HG03342 (cell line): ENCODE results near the gene ACSF3.

ENCODE experiments used
- ATAC-seq: cut with Tn5 transposase; IDR thresholded peaks from one replicate; pipeline ENCODE4 v1.9.1; 2021; ENCODE audit warnings: mild to moderate bottlenecking, moderate library complexity; ENCODE audit not compliant: unreplicated experiment

ACSF3 gene

DNA sequence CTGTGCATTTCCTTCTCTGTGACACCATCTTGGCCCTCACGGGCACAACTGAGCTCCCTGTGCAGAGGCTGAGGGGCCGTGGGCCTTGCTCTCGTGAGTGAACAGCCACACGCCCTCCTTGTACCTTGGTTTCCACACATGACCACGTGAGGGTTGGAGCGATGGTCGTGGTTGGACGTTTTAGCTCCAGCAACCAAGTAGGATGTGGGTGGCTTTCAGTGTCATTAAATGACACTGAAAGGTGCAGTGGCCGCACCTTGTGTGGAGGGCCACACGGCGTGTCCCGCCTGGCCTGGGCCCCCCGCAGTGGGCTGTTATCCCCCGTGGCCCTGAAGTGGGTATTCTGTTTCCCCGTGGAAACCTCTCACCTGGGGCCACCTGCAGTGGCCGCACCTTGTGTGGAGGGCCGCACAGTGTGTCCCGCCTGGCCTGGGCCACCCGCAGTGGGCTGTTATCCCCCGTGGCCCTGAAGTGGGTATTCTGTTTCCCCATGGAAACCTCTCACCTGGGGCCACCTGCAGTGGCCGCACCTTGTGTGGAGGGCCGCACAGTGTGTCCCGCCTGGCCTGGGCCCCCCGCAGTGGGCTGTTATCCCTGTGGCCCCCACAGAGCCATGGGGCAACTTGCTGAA is 28.2 kb downstream of the ACSF3 start:
- ATAC-seq, result no peak

DNA sequence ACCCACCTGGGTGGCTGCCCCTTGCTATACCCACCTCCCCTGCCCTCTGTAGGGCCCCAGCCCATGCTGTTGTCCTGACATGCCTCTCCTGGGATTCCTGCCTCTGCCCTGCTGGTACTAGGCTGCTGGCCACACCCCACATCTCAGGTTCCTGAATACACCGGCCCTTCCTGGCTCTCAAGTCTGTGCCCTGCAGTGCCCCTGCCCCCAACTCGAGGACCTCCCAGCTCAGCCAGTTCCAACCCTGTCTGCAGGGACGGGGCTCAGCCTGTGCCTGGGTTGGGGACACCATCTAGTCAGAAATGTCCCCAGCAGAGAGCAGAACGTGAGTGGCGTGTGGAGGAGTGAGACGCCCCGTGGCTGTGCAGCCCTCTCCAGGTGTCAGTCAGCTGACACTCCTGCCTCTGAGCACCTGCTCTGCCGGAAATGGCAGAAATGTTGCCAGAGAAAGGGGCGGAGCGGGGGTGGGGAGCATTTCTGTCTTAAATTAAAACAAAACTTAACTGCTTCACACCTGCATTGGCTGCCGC is 28.7 kb downstream of the ACSF3 start:
- no peak for ATAC-seq

DNA sequence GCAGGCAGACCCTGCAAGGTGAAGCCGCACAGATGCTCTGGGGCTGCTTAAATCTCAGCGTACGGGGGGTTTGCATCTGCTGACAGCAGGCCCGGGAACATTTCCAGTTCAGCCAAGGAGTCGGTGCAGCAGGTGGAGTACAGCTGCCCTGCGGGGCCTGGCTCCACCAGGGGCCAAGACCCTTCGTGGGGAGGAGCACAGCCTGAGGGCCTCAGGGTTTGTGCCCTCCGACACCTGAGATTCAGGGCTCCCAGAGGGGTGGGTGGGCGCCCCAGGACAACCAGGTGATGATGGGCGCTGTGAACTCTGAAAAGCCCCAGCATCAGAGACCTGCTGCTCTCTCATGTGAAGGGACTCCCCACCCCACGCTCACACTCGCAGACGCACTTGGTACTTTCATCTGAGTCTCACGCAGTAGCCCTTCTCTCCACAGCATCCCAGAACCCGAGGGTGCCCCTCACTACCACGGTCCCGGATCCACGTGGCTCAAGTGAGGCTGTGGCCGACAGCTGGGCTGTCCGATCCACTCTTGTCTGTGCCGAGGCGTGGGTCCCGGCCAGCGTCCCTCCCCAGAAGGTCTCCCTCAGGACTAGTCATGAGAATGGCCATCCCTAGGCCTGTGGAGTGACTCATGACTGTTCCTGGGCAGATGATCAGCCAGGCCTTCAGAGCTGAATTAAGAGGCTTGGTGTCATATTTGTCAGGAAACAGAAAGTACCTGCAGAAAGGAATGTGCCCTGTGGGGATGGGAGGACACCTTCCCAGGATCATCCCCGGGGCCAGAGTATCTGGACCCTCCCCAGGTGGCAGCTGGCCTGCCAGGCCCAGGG is 29.6 kb downstream of the ACSF3 start:
- ATAC-seq, result no peak

DNA sequence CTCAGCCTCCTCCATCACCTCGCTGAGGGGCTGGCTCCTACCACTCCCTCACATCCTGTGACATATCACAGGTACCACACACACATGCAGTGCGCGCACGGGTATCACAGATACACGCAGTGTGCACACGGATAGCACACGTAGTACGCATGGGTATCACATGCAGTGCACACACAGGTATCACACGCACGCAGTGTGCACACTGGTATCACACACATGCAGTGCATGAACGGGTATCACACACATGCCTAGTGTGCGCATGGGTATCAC is 30.1 kb downstream of the ACSF3 start:
- no peak for ATAC-seq

DNA sequence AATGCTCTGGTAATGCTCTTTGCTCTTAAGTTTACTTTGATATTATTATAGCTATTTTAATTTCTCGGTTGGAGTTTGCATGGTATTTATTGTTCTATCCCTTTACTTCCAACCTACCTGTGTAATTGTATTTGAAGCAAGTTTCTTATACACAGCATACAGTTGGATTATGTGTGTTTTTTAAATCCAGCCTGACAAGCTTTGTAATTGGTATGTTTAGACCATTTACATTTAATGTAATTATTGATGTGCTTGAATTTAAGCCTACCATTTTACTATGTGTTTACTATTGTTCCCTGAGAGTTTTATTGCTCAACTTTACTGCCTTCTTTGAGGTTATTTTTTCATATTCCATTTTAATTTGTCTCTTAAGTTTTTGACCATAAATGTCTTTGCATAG is 35.7 kb downstream of the ACSF3 start:
- ATAC-seq, result no peak

DNA sequence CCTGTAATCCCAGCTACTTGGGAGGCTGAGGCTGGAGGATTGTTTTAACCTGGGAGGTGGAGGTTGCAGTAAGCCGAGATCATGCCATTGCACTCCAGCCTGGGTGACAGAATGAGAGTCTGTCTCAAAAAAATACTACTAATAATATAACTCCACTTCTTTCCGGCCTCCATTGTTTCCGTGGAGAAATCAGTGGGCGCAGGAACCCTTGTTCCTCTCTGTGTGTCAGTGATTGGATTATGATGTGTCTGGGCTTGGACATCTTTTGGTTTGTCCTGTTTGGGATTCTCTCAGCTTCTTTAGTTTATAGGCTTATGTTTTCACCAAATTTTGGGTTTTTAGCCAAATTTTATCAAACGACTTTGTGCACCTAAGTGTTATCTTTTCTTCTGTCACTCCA is 36.8 kb downstream of the ACSF3 start:
- no peak for ATAC-seq

DNA sequence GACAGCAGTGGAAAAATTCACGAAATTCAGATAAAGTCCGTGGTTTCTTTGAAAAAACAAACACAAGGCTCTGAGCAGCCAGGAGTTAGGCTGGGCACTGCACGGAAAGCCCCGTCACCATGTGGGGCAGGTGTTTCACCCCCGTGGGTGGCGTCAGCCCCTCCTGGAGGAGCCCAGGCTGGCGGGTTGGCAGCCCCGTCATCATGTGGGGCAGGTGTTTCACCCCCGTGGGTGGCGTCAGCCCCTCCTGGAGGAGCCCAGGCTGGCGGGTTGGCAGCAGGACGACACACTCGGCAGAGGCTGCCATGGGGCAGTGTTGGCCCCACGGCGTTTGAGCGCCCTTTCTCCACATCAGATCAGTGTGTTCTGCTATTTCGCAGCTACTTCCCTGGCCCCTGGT is 38.1 kb downstream of the ACSF3 start:
- ATAC-seq, result no peak

DNA sequence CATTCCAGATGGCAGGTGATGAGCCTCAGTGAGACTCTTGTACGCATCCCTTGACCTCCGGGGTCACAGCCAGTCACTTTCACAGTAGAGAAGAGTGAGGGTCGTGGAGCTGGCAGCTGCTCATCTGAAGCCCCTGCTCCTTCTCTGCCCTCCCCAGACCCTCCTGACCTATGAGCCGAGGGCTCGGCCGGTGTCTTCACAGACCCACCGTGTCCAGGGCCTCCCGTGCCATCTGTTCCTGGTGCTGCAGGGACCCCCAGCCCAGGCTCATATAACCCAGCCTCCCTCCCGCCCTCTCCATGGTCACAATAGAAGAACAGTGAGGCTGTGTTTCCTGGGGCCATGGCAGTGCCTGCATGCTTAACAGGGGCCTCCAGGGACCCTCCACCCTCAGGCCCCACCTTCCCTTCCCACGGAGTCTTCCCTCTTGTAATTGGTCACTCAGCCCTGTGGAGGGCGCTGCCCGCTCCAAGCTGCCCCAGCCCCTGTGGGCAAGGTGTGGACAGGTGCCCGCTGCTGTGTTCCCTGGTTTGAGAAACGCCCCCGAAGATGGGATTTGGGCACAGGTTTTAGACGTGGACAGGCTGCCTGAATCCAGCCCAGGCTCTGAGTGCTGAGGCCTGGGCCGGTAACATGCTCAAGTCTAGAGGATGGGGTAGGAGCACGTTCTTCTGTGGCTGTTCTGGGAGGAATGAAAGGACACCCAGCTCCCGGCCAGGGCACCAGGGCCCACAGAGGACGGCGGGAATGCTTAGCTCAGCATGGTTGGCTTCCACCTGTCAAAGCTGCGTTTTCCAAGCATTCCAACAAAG is 38.7 kb downstream of the ACSF3 start:
- ATAC-seq, result no peak

DNA sequence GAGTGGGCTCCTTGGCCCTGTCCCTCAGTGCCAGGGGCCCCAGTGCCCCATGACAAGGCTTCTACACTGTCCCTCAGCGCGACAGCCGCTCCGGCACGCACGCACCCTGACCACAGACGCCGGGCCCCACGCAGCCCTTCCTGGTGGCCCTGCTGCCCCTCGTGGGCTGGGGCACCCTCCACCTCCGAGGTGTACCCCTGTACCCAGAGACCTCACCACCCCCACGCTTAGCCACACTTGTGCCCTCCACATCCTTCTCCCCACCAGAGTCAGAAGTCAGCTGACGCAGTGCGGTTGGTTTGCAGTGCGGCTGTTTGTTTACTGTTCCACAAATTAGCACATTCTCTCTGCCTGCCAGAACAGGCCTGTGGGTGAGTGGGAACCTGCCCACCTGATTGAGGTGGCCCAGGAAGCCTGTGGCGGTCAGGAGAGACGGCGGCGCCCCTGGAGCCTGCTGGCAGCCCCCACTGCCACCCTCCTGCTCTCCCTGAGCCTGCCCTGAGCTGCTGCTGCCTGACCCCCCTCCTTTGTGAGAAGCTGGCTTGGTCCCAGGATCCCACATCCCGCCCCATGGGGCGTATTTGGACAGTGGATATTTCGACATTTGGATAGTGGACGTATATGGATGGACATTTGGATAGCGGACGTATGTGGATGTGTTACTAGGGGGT is 39.9 kb downstream of the ACSF3 start:
- ATAC-seq, result no peak

DNA sequence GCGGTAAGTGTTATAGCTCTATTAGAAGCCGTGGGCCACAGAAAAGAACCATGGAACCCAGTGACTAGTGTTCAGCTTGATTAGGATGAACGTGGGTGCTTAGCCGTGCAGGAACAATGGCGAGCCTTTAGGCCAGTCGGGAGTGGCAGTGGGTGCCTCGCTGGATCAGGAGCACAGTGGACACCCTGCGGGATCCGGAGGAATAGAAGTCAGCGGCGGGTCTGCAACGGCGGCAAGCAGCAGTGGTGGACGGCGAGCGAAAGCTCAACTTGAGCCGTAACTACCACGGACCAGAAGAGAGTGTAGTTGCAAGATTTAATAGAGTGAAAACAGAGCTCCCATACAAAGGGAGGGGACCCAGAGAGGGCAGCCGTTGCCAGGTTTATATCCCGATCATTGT is 40.6 kb downstream of the ACSF3 start:
- ATAC-seq, result no peak

DNA sequence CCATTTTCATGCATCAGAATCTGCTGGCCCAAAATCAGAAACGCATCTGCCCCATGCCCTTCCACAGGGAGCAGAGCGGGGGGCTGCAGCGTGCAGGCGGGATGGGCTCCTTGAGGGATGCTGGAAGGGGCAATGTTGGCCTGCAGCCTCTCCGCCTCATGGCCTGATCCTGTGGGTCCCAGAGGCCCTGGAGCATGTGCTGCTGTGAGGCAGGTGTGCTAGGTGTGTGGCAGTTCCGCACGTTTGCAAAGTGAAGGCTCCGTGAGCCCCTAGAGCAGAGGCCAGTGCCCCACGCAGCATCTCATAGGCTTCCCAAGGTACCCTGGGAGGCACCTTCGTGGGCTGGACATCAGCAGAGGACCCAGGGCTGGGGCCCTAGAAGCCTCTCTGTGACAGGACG is 41.5 kb downstream of the ACSF3 start:
- ATAC-seq, result no peak

DNA sequence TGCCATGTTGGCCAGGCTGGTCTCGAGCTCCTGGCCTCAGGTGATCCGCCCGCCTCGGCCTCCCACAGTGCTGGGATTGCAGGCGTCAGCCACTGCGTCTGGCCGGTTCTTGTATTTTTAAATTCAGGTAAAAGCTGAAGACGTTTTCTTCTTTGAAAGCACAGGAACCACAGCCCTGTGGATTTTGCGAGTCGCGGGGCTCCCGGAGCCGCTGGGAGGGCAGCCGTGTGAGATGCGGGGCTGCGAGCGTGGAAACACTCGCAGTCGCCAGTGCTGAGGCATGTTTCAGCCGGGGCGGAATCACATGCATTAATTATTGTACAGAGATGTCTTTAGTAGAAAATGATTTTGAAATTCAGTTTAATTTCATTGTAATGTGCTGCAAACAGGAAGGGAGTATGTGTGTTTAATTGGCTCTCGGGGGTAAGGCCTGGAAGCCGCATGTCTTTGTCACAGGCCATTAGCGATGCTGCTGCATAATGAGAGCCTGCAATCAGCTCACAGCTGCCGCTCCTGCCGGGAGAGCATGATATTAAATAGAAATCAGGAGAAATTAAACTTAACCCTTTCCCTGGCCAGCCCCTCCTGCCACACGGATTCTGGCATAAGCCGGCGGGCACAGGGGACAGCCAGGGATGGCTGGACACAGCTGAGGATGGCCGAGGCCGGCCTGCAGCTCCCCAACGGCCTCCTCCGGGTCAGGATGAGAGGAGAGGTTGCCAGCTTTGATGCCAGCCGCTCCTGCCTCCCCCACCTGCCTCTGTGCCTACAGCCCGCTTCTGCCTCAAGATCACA is 42.5 kb downstream of the ACSF3 start:
- ATAC-seq, result no peak

DNA sequence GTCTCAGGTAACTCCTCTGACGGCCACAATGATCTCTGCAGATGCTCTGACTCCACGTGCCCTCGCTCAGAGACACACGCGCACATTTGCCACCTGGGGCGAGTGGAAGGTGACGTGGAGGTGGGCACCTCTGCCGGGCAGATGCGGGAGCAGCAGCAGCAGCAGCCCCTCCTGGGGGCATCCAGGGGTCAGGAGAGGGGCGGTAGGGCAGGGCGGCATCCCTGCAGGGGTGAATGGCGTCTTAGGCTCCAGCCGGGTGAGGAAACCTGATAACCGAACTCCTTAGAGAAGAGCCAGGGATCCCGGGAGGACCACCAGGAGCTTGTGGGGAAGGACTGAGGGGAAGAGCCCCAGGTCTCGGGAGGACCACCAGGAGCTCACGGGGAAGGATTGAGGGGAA is 43.3 kb downstream of the ACSF3 start:
- ATAC-seq, result no peak

DNA sequence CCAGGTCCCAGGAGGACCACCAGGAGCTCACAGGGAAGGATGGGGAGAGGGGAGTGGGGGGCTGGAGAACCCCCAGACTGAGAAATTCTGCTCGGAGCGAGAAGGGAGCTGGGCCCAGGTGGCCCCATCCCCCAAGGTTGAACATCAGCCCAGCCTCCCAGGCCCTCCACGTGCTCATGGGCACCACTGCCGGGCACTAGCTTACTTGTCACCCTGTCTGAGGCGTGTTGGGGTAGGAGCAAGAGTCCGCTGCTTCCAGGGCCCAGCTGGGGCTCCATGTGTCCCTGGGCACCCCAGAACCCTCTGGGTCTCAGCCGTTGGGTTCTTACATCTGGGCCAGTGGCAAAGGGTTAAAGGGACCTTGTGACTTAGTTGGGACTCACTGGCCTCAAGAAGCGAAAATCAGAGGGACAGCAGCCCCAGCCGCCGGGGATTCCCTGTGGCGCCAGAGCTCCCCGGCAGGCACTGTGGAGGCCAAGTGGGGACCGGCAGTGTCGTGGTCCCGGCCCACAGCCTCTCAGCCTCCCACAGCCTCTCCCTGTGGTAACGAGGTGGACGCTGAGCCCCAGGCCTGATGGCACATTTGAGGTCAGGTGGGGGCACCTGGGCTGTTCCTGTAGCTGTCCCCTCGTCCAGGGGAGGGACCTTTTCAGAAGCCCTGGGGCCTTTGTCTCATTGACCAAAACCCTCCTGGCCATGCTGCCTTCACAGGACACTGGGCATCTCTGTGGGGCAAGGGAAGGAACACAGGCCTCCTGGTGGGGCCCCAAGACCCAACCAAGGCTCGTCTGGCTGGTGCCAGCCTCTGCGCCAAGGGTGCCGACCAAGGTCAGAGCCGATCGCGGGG is 44.2 kb downstream of the ACSF3 start:
- no peak for ATAC-seq

DNA sequence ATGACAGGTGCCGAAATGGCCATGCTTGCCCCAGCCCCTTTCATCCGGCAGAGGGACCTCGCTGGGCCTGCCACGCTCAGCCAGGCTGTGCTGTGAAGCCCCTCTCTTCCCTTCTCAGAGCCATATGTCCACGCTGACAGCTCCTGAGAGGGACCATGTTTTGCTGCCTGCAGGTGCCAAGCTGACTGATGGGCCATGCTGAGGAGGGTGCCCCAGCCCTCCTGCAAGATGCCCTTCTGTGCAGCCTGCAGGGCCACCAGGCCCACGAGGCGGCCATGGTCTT is 44.8 kb downstream of the ACSF3 start:
- ATAC-seq, result no peak

DNA sequence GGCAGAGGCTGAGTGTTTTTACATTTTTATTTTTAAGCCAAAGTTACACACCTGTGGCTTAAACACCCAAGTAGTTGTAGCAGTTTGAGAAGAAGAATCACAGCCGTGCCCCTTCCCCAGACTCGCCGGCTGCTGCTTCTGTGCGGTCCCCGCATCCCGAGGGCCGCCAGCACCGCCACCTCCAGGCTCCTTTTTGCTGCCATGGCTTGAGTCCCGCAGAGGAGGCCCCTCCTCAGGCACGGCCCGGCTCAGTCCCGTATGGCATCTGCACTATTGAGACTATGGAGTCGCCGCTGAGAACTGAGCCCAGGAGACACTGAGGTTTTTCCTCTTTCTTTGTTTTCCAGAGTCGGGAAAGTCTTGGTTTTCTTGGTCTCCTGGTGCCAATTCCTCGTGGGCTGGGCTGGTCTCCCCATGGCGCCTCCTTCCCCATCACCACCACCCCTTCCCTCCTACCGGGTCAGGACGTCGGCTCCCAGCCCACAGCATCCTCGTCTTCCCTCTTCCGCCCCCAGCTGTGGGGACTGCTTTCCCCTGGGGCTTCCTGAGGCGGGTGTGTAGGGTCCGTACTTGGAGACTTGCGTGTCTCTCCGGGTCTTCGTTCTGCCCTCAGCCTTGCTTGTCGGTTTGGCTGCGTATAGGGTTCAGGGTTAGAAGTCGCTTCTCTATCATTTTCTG is 45.3 kb downstream of the ACSF3 start:
- ATAC-seq, result no peak

DNA sequence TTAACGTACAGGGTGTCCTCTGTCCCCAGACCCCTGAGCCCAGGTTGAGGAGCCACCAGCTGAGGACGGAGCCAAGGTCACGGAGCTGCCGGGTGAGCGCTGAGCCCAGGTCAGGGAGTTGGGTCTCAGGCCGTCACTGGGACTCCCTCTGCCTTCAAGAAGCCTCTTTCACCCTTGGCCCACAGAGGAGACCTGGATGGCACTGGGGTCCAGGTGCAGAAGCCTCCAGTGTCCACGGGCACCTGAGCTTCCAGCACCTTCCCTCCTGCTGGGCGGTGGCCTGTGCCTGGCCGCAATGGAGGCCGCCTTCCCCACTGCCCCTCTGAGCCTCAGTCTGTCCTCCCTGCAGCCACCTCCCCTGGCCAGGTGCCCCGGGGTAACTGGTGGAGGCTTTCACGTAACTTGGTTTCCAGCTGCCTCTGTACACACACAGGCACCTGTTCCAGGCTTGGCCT is 46.3 kb downstream of the ACSF3 start:
- no peak for ATAC-seq

DNA sequence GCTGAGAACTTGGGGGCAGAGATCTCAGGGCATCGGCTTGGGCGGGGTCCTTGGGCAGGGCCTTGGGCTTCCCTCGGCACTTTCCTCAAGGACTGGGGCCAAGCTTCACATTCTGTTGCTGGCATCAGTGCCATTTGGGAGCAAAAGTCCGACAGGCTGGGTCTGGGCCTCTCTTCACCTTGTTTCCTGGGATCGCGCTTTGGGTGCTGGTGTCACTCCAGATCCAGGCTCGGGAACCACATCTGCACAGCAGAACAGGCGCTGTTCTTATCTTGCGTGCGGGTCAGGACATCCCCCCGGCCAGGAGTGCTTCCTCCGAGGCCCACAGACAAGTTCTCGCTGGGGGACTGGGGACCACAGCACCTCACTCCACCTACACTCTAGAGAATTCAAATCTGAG is 46.7 kb downstream of the ACSF3 start:
- ATAC-seq, result no peak
